K562 (cell line): ENCODE data around the gene SLC52A1. TPM values are rescaled to one million over a fixed set of nuclear protein-coding genes. Genes with fewer than 3 reads are reported as not detected.

Experiments
- ATF1 ChIP-seq, 2 experiments: fragments of 450-650 bp in 1 of 2; IDR thresholded peaks; 2 replicates each; pipeline ENCODE4 v1.6.1; 2016; ENCODE audit warnings: missing compliant biosample characterization in 1 of 2, missing genetic modification characterization in 1 of 2
- CCNT2 ChIP-seq: IDR thresholded peaks from 2 replicates; pipeline ENCODE4 v1.6.1; 2011; ENCODE audit warnings: borderline replicate concordance, low read depth, mild to moderate bottlenecking, moderate library complexity, mixed read lengths, low read length; ENCODE audit not compliant: insufficient read length; ENCODE audit errors: extremely low read depth
- CHD4 ChIP-seq: fragments of 200-600 bp; sonication (generic); IDR thresholded peaks from 3 replicates; pipeline ENCODE4 v1.6.1; 2012; ENCODE audit warnings: low read depth, mild to moderate bottlenecking, mixed read lengths, low read length, inconsistent platforms; ENCODE audit not compliant: insufficient read depth, insufficient replicate concordance, poor library complexity, severe bottlenecking
- CREB3L1 ChIP-seq: fragments of 450-650 bp; IDR thresholded peaks from 2 replicates; pipeline ENCODE4 v1.6.1; 2014; ENCODE audit warnings: low read depth, mild to moderate bottlenecking, moderate library complexity, borderline replicate concordance
- CTCFL ChIP-seq: IDR thresholded peaks from 2 replicates; pipeline ENCODE4 v1.6.1; 2011; ENCODE audit warnings: borderline replicate concordance, low read depth, mild to moderate bottlenecking, moderate library complexity, low read length; ENCODE audit not compliant: insufficient read depth, poor library complexity, severe bottlenecking
- FOS ChIP-seq: IDR thresholded peaks from 3 replicates; pipeline ENCODE4 v1.6.1; 2011; ENCODE audit not compliant: insufficient read length; ENCODE audit errors: extremely low read depth
- GMEB1 ChIP-seq: fragments of 250-450 bp; sonication (Bioruptor Pico); IDR thresholded peaks from 2 replicates; pipeline ENCODE4 v1.4.0; 2020; ENCODE audit warnings: mild to moderate bottlenecking
- HMGXB4 ChIP-seq: sonication (generic); formaldehyde crosslinking; IDR thresholded peaks from 2 replicates; pipeline ENCODE4 v1.8.1; 2023; ENCODE audit warnings: mild to moderate bottlenecking, missing genetic modification reagents
- IRF9 ChIP-seq: fragments of 450-650 bp; IDR thresholded peaks from 2 replicates; pipeline ENCODE4 v1.6.1; 2016; ENCODE audit warnings: missing biosample characterization, missing genetic modification characterization
- KDM4B ChIP-seq, 2 experiments: fragments of 450-650 bp in 1 of 2; sonication (generic) in 1 of 2; IDR thresholded peaks; 2 replicates each; pipeline ENCODE4 v1.6.1; 2016 to 2017; ENCODE audit warnings: borderline replicate concordance in 2 of 2, antibody characterized with exemption in 1 of 2, low read depth in 1 of 2, mild to moderate bottlenecking in 1 of 2
- LARP7 ChIP-seq: fragments of 450-650 bp; IDR thresholded peaks from 2 replicates; pipeline ENCODE4 v1.6.1; 2016
- RBM17 ChIP-seq: fragments of 200-400 bp; formaldehyde crosslinking; IDR thresholded peaks from 2 replicates; pipeline ENCODE4 v1.6.1; 2017; ENCODE audit warnings: low read depth, mild to moderate bottlenecking, low read length, borderline replicate concordance
- RNF2 ChIP-seq: sonication (generic); IDR thresholded peaks from 2 replicates; pipeline ENCODE4 v1.6.1; 2016
- TOE1 ChIP-seq, 2 experiments: fragments of 450-650 bp in 1 of 2; sonication (generic) in 1 of 2; formaldehyde crosslinking in 1 of 2; IDR thresholded peaks; 2 replicates each; pipeline versions ENCODE4 v1.7.1 to v1.8.0; 2016 to 2022; ENCODE audit warnings: borderline replicate concordance in 2 of 2, mild to moderate bottlenecking in 2 of 2, antibody characterized with exemption in 1 of 2, inconsistent platforms in 1 of 2, low read depth in 1 of 2, missing genetic modification reagents in 1 of 2, moderate library complexity in 1 of 2
- ZZZ3 ChIP-seq: fragments of 450-650 bp; IDR thresholded peaks from 2 replicates; pipeline ENCODE4 v1.6.1; 2016; ENCODE audit warnings: antibody characterized with exemption, mild to moderate bottlenecking, moderate library complexity
- polyA plus RNA-seq, 8 experiments: library from polyadenylated mRNA; depleted of rRNA in 4 of 8; stranded (reverse) in 5 of 8; unstranded in 3 of 8; fragments of >200 nt; fragmentation: Nextera tagmentation in 2 of 8; fragmentation: Illumina TruSeq in 1 of 8; extraction: Ambion mirVana in 2 of 8; extraction: Trizol in 1 of 8; gene quantifications; 2 replicates each; pipeline versions ENCODE4 v1.2.1 to v1.2.3, GENCODE V29; 2011 to 2014; ENCODE audit warnings: inconsistent platforms in 1 of 8, missing spikeins in 1 of 8
- total RNA-seq, 7 experiments: library from RNA; depleted of rRNA in 6 of 7; stranded (reverse); fragments of >200 nt in 6 of 7; fragmentation: Illumina TruSeq in 2 of 7; extraction: Trizol in 2 of 7; gene quantifications; 2 replicates each; pipeline versions ENCODE4 v1.2.1 to v1.2.3, GENCODE V29; 2011 to 2021; ENCODE audit warnings: low replicate concordance in 1 of 7

The SLC52A1 gene
- total and polyA plus RNA-seq, 9 of the 15 experiments (the other 6 are each of a cell fraction or from before 2014, with no cell fraction given): 0.04 TPM; not detected in 8

GRCh38 chr17:4986951-4987766 lies 48.1 kb downstream of the SLC52A1 start, which contains the start of gene CAMTA2 (continued):
- no peak for TF ChIP-seq IRF9
- 0 out of 2 replicates have a peak, but pooled peaks have one; percentile 31 for TF ChIP-seq ATF1 (CRISPR knock-in tag; IDR thresholded peaks at IDR 0.05)
- peak; percentile 95 for TF ChIP-seq ATF1 (tag; IDR thresholded peaks at IDR 0.05)
- TF ChIP-seq TOE1 (IDR thresholded peaks at IDR 0.05; ENCODE audit: borderline replicate concordance): 0 out of 2 replicates have a peak, but pooled peaks have one; percentile 24
- TF ChIP-seq TOE1 (CRISPR knock-in tag; IDR thresholded peaks at IDR 0.05; ENCODE audit: borderline replicate concordance, low read depth): no peak
- TF ChIP-seq KDM4B (IDR thresholded peaks at IDR 0.05; ENCODE audit: borderline replicate concordance in 2 of 2, low read depth in 1 of 2): peak in 1 of 2 experiments; percentile 74; a peak in 1 of 4 replicates
- no peak for TF ChIP-seq RBM17
- peak; percentile 61; the same call in 1 of the 2 replicates for TF ChIP-seq CREB3L1
- peak; percentile 95 for TF ChIP-seq GMEB1 (CRISPR knock-in tag)
- TF ChIP-seq ZZZ3: no peak
- TF ChIP-seq FOS: no peak
- TF ChIP-seq CTCFL: peak; percentile 99
- TF ChIP-seq CCNT2: peak; percentile 79
- no peak for TF ChIP-seq LARP7
- no peak for TF ChIP-seq CHD4
- TF ChIP-seq HMGXB4 (CRISPR knock-in tag): peak; percentile 91
- TF ChIP-seq RNF2: peak; percentile 49; the same call in 1 of the 2 replicates
